Ammon's horn (tissue), 1 donor: ENCODE data around the gene HDAC1.
"Not testable (repeated sequence)": the region's sequence is repeated elsewhere in the genome, so short reads cannot be mapped to it uniquely, and the experiment has no call there.

ENCODE experiments used
- DNase-seq: peaks from one replicate; pipeline ENCODE4 v3.0.0-alpha.2; 2016; ENCODE audit warnings: low spot score

HDAC1 gene

DNA sequence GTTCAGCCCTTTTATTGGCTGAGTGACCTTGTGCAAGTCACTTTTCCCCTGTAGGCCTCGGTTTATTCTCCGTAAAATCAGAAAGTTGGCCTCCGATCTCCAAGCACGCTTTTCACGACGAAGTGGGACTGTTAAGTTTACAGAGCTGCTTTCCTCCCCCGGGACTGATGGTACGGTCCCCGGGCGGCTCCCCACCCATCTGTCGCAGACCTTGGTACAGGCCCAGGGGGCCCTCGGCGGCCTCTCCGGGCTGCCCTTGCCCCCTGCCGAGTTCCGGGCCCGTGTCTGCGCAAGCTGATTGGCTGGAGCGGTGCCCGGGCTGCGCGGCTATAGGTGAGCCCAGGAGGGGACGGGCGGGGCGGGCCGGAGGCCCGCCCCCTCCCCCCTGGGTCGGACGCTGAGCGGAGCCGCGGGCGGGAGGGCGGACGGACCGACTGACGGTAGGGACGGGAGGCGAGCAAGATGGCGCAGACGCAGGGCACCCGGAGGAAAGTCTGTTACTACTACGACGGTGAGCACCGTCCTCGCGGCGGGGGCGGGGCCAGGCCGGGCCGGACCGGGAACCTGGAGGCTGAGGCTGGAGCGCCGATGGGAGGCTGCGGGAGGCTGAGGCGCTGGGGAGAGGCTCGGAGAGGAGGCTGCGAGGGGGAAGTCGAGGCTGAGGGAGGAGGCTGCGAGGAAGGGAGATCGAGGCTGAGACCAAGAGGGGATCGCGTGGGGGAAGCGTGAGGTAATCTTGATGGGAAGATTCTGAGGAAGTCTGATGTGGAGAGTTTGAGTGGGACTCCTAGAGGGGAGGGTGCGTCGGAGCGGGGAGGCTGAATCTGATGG, at the start of gene HDAC1:
Gene HDAC1 (plus strand): TSS at position 376 of the 831 bp plus-strand sequence. CDS start 87 bp downstream, at position 463.
- peak; percentile 84 for DNase-seq

DNA sequence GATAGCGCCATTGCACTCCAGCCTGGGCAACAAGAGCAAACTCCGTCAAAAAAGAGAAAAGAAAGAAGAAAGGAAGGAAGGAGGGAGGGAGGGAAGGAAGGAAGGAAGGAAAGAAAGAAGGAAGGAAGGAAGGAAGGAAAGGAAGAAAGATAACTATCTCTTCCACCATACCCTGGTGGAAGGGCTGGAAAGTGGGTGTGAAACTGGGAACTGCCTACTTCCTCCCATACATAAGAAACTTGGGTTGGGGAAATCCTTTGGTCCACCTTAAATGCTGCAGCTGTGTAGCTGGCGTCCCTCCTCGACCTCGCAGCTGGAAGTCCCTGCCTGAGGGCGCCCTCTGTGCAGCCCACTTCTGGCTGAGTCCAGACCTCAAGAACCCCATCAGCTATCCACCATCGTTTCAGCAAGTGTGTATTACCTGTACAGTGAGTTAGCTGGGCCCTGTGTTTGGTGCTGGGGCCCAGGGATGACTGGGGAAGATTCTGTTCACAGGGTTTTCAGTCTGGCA, 49.5 kb upstream of the HDAC1 start:
- peak; percentile 84 for DNase-seq

GRCh38 chr1:32246888-32247273, 45.0 kb upstream of the HDAC1 start, which contains the start of gene FAM167B:
Gene FAM167B, plus strand, starts transcription at chr1:32247222. Its CDS starts 200 bp downstream, at chr1:32247422.
- DNase-seq: no peak

GRCh38 chr1:32247452-32247851, 44.4 kb upstream of the HDAC1 start:
- no peak for DNase-seq

- DNase-seq: peak; percentile 52
Measured at GRCh38 chr1:32247983-32248889, 43.6 kb upstream of the HDAC1 start.

- no peak for DNase-seq
Measured at GRCh38 chr1:32249831-32250525, 41.9 kb upstream of the HDAC1 start.

GRCh38 chr1:32250893-32251716, 40.8 kb upstream of the HDAC1 start, which contains the start of gene LCK:
Gene LCK, plus strand, starts transcription at chr1:32251265. Its CDS starts 23,065 bp downstream, at chr1:32274330.
- DNase-seq: no peak

GRCh38 chr1:32255072-32256071, 36.5 kb upstream of the HDAC1 start:
- DNase-seq: no peak

- no peak for DNase-seq
Measured at GRCh38 chr1:32256473-32257226, 35.2 kb upstream of the HDAC1 start.

DNA sequence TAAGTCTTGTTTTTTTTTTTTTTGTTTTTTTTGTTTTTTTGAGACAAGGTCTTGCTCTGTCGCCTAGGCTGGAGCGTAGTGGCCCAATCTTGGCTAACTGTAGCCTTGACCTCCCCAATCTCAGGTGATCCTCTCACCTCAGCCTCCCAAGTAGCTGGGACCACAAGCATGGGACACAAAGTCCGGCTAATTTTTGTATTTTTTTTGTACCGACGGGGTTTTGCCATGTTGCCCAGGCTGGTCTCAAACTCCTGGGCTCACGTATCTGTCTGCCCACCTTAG, 34.7 kb upstream of the HDAC1 start:
- DNase-seq: no peak

DNA sequence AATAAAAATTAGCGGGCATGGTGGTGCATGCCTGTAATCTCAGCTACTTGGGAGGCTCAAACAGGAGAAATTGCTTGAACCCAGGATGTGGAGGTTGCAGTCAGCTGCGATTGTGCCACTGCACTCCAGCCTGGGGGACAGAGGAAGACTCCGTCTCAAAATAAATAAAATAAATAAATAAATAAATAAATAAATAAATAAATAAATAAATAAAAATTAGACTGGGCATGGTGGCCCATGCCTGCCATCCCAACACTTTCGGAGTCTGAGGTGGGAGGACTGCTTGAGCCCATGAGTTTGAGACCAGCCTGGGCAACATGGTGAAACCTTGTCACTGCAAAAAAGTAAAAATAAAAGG, 28.7 kb upstream of the HDAC1 start:
- not testable (repeated sequence) for DNase-seq

DNA sequence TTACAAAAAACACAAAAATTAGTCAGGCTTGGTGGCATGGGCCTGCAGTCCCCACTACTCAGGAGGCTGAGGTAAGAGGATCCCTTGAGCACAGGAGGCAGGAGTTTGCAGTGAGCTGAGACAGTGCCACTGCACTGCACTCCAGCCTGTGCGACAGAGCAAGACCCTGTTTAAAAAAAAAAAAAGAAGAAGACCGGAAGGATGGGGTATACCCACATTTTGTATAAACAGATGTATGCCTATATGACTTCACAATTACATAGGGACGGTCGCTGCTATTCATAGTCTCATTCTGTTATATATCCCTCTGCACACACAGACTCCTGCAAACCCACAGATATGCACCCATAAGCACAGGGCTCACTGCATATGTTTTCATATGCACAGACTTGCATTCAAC, 28.1 kb upstream of the HDAC1 start:
- DNase-seq: no peak

GRCh38 chr1:32265846-32266245, 26.0 kb upstream of the HDAC1 start:
- no peak for DNase-seq

DNA sequence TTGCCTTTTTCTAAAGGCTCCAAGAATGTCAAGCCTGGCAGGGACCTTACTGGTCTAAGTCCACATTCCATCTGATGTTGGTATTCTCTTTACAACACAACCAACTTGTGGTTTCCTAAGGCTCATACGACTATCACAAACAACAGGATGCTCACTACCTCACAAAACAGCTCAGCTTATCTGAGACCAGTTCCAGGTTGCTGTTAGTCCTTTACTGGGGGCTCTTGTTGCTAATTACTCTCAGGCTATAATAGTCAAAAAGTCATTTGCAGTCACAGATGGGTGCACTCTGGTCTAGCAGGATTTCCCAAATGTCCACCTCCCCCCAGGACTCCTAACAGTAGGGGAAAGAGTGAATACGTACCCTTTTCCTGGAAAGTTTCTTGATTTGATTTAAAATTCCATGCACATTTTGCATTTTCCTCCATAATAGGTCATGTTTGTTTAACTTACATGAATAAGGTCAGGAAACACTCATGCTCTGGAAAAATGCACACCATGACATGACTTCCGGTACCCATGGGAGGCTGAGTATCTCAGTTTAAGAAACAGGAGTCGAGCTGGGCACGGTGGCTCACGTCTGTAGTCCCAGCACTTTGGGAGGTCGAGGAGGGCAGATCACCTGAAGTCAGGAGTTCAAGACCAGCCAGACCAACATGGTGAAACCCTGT, 24.8 kb upstream of the HDAC1 start:
- DNase-seq: no peak

DNA sequence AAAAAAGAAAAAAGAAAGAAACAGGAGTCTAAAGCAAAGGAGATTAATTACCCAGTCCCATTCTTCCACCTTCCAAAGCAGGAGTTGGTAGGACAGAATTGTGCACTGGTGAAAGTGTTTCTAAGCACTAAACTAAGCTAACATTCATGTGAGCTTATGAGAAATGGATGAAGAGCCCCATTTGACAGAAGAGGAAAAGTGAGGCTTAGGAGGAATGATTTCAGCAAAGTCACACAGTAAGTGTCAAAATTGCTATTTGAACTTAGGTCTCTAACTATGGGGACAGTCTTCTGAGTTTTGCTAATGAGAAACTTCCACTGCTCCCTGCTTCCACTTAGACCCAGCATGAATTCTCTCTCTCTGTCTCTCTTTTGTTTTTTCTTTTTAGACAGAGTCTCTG, 22.1 kb upstream of the HDAC1 start:
- DNase-seq: no peak

GRCh38 chr1:32272557-32273390, 19.1 kb upstream of the HDAC1 start:
- no peak for DNase-seq

DNA sequence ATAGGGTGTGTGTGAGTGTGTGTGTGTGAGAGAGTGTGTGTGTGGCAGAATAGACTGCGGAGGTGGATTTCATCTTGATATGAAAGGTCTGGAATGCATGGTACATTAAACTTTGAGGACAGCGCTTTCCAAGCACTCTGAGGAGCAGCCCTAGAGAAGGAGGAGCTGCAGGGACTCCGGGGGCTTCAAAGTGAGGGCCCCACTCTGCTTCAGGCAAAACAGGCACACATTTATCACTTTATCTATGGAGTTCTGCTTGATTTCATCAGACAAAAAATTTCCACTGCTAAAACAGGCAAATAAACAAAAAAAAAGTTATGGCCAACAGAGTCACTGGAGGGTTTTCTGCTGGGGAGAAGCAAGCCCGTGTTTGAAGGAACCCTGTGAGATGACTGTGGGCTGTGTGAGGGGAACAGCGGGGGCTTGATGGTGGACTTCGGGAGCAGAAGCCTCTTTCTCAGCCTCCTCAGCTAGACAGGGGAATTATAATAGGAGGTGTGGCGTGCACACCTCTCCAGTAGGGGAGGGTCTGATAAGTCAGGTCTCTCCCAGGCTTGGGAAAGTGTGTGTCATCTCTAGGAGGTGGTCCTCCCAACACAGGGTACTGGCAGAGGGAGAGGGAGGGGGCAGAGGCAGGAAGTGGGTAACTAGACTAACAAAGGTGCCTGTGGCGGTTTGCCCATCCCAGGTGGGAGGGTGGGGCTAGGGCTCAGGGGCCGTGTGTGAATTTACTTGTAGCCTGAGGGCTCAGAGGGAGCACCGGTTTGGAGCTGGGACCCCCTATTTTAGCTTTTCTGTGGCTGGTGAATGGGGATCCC, 18.3 kb upstream of the HDAC1 start:
- DNase-seq: no peak
